22Rv1 (cell line): ENCODE data around the gene UNC93B1.

Experiments
- H3K27ac ChIP-seq: fragments of 450-650 bp; 2 replicates; pipeline ENCODE4 v1.5.1; 2017
- ZFX ChIP-seq: fragments of 450-650 bp; IDR thresholded peaks from 2 replicates; pipeline ENCODE4 v1.6.1; 2017; ENCODE audit warnings: antibody characterized with exemption, borderline replicate concordance
- TF ChIP-seq, protein P1 (sequence below): fragments of 450-650 bp; IDR thresholded peaks from 2 replicates; pipeline ENCODE4 v1.5.1; 2017; ENCODE audit warnings: mild to moderate bottlenecking

UNC93B1 gene

DNA sequence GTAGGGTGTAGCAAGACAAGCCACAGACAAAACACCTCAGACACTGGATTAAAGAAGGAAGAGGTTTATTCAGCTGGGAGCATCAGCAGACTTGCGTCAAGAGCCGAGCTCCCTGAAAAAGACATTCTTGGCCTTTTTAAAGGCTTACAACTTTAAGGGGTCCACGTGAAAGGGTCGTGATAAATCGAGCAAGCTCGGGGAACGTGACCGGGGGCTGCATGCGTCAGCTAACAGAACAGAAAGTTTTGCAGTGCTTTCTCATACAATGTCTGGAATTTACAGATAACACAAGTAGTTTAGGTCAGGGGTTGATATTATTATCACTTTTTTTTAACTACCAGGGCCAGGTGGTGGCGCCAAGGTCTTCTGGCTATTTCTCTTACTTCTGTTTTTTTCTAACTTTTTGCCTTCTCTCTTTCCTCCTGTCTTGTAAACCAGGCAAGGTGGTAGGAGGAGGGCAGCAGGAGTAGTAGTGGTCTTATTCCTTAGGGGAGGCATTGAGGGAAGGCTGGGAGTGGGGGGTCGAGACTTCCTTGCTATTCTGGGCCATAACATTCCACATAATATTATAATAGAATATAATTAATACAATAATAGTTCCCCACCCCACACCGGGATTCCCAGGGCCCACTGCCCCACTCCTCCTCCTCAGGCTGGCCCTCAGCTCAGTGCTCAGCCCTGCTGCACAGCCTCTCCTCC, 5.6 kb upstream of the UNC93B1 start:
- TF ChIP-seq, protein P1, sequence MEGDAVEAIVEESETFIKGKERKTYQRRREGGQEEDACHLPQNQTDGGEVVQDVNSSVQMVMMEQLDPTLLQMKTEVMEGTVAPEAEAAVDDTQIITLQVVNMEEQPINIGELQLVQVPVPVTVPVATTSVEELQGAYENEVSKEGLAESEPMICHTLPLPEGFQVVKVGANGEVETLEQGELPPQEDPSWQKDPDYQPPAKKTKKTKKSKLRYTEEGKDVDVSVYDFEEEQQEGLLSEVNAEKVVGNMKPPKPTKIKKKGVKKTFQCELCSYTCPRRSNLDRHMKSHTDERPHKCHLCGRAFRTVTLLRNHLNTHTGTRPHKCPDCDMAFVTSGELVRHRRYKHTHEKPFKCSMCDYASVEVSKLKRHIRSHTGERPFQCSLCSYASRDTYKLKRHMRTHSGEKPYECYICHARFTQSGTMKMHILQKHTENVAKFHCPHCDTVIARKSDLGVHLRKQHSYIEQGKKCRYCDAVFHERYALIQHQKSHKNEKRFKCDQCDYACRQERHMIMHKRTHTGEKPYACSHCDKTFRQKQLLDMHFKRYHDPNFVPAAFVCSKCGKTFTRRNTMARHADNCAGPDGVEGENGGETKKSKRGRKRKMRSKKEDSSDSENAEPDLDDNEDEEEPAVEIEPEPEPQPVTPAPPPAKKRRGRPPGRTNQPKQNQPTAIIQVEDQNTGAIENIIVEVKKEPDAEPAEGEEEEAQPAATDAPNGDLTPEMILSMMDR: peak; percentile 53
- TF ChIP-seq ZFX: no peak
- H3K27ac ChIP-seq: peak overlapping the region; percentile 48

DNA sequence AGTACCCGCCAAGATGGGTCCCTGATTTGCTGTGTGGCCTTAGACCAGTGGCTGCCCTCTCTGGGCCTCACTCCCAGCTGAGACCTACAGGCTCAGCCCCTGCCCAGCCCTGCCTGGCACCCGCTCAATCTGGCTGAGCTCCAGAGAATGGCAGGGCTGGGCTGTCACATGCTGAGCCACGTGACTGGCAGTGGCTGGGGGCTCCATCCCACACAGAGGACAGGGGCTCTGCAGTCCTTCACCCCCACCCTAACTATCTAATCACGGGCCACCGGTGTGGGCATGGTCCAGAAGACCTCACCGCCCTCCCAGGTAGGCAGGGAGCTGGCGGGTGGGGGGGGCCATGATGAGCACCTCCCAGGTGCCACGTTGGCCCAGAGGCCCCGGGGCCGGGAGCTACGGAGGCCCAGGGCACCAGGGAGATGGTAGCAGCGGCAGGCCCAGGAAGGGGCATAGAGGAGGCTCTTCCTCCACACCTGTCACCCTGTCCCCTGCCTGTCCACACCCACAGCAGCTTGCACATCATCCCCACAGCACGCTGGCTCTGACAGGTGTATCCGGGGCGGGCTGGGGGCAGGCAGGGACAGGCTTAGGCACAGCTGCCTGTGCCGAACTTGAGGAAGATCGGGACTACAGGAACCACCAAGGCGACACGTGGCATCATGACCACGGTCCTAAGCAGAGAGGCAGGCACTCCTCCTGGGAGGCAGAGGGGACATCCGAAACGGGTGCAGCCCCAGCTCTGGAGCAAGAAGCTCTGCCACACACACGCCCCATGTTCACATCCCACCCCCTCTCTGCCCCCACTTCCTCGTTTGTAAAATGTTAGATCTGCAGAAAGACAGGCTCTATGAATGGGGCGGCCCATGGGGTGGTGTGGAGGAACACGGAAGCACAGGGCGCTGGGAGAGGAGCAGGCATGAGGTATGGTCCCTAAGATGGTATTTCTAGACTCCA, 4.8 kb upstream of the UNC93B1 start:
- H3K27ac ChIP-seq: peak overlapping the region; percentile 48; the same call in 1 of the 2 replicates
- TF ChIP-seq, protein P1: no peak
- no peak for TF ChIP-seq ZFX

DNA sequence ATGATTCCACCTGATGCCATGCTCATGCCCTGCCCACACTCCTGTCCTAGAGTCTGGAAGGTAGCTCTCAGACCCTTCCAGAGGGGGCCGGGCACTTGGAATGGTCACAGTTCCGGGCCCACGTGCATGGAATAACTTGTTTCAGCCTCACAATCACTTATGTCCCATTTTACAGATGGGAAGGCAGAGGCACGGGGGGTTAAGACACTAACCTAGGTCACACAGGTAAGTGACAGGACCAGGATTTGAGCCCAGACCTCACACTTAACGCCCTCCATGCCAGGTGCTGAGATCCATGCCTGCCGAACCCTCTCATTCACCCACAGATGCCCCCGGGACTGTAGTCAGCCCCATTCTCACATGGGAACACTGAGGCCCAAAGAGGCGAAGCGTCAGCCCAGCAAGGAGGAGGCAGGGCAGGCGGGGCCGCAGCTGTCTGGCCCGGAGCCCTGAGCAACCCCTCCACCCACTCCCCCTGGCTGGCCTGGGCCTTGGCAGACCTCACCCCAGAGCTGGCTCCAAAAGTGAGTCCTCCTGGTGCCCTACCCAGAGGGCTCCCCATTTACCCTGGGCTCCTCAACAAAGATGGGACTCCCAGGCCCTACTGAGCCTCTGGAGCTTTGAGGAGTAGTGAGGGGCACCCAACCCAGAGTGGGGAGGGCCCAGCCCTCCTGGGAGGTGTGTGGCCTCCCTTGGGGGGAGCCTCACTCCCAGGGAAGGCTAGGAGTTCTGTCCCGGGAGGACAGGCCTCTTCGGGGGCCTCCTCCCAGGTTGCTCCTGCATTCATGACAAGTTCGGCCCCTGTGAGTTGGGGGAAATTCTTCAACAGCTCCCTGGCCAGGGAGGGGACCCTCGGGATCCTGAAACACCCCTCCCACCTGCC, 3.8 kb upstream of the UNC93B1 start:
- TF ChIP-seq, protein P1: no peak
- TF ChIP-seq ZFX: no peak

DNA sequence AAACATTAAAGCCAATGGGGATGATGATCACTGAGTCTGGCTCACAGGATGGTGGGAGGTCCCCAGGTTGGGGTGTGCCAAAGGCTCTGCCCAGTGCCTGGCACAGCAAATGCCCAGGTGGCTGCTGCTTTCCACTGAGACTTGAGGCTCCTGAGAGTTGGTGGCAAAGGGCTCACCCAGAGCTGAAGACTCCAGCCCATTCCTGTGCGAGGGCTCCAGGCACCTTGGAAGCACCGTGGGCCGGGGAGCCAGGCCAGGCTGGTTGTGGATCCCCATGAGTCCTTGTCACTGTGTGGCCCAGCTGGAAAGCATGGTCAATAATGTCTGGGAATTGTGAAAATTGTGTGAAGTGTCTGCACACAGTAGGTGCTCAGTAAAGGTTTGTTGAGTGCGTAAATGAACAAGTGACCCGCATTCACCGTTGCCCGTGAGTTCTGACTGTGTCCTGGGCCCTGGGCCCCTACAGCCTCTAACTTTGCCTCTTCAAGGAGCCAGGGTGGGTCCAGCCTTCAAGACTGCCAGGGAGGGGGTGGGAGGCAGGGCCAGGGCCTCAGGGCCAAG, 2.8 kb upstream of the UNC93B1 start:
- no peak overlapping the region for H3K27ac ChIP-seq
- TF ChIP-seq, protein P1: no peak
- TF ChIP-seq ZFX: no peak

More for the DNA sequence above, 3.8 kb upstream of the UNC93B1 start:
- H3K27ac ChIP-seq: no peak overlapping the region

DNA sequence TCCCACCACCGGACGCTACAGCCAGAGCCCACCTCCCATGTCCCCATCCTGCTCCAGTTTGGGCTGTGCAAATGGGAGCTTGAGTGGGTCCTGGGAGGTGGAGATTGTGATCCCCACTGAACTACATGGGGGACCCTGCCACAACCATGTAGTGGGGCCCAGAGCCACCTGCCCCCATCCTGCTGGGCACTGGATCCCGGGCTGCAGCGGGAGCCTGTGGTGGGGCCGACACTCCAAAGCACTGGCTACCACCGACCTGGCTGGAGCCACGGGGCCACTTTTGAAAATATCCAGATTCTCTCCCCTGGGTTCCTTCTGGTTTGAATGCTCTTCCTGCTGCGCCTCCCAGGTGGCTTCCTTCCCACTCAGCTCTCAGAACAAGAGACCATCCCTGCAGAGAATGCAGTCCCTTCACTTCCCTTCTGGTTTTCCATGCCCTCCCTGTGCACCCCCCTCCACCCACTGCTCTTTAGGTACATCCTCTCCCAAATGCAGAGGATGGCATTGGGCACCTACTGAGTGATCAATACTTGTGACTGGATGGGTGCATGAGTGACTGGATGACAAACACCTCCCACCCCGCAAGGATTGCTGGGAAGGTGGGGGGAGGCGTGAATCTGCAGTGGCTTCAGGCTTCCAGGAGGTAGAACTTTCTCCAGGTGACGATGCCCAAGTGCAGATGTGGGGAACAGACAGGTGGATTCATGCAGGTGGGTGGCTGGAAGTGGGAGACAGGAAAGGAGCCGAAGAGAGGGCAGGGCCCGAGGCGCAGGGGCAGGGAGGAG, 846 bp upstream of the UNC93B1 start:
- TF ChIP-seq, protein P1: no peak
- no peak for TF ChIP-seq ZFX
- H3K27ac ChIP-seq: no peak overlapping the region
